CMK (cell line): ENCODE results near the gene NKAIN4.

Source experiments
- DNase-seq: peaks from one replicate; pipeline ENCODE4 v3.0.0-alpha.2; 2010; ENCODE audit warnings: low read depth

The NKAIN4 gene

DNA sequence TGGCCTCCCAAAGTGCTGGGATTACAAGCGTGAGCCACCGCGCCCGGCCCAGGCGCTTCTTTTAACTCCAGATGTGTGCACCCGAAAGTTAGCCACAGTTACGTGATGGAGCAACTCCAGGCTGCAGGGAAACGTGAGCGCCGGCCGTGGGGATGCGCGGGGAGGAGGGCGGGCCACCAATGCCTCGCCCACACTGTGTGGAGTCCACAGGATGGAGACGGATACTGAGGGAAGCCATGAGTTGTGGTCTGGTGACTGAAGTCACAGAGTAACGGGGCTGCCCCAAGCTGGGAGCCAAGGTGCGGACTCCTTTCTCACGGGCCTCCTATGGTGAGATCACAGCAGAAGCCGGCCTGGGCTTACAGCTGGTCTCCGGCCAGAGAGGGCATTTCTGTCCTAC, 61.5 kb downstream of the NKAIN4 start:
- DNase-seq, result no peak

- DNase-seq, result no peak
Measured at GRCh38 chr20:63191400-63191799, 62.9 kb downstream of the NKAIN4 start.

- no peak for DNase-seq
Measured at GRCh38 chr20:63190828-63191227, 63.4 kb downstream of the NKAIN4 start.
